Right atrium auricular region (tissue), 2 donors: Measurements from ENCODE around the gene BOD1. TPM values are rescaled to one million over a fixed set of nuclear protein-coding genes. Genes with fewer than 3 reads are reported as not detected.
A peak's percentile ranks its signal among the peaks of the same experiment; 100 is the strongest.

Experiments used
- DNase-seq: peaks from one replicate; pipeline ENCODE4 v3.0.0-alpha.2; 2019; ENCODE audit warnings: low spot score
- H3K27ac ChIP-seq, 2 donors: fragments of 200-600 bp; sonication (generic); 1 replicate in 1 of 2; 2 replicates in 1 of 2; pipeline ENCODE4 v1.5.1; 2016 to 2019
- H3K27me3 ChIP-seq, 2 donors: fragments of 200-600 bp; sonication (generic); one replicate each; pipeline versions ENCODE4 v1.5.1 to v1.6.0; 2017 to 2019
- H3K36me3 ChIP-seq: fragments of 200-600 bp; sonication (generic); one replicate; pipeline ENCODE4 v1.5.1; 2016
- H3K4me1 ChIP-seq, 2 donors: fragments of 200-600 bp; sonication (generic); one replicate each; pipeline versions ENCODE4 v1.5.1 to v1.6.0; 2017 to 2019
- H3K4me3 ChIP-seq, 2 donors: fragments of 200-600 bp; sonication (generic); 1 replicate in 1 of 2; 2 replicates in 1 of 2; pipeline ENCODE4 v1.5.1; 2017 to 2019; ENCODE audit warnings: mild to moderate bottlenecking in 1 of 2, moderate library complexity in 1 of 2
- H3K9me3 ChIP-seq, 2 donors: fragments of 200-600 bp; sonication (generic); one replicate each; pipeline ENCODE4 v1.5.1; 2019
- CTCF ChIP-seq, 2 donors: fragments of 200-600 bp; sonication (generic); IDR thresholded peaks; one replicate each; pipeline ENCODE4 v1.5.1; 2019; ENCODE audit warnings: antibody characterized with exemption in 2 of 2
- total RNA-seq, 2 donors: library from RNA; depleted of rRNA; stranded (reverse); fragments of >200 nt; gene quantifications; one replicate each; pipeline ENCODE4 v1.1.0, GENCODE V29; 2016

BOD1 gene
- total RNA-seq, 2 donors from 2014 or later, result 36.9 to 43.2 TPM

- H3K4me1 ChIP-seq, result no peaks in the 10 kb centered on the region
- no peak overlapping the region for H3K4me3 ChIP-seq
- H3K9me3 ChIP-seq, result no peaks in the 10 kb centered on the region
- no peak for TF ChIP-seq CTCF (IDR thresholded peaks at IDR 0.05)
- no peak for DNase-seq
- H3K27ac ChIP-seq, result no peak overlapping the region
- no peaks in the 10 kb centered on the region for H3K36me3 ChIP-seq
- H3K27me3 ChIP-seq, result no peaks in the 10 kb centered on the region
These were observed 27.5 kb upstream of the BOD1 start for GRCh38 chr5:173643964-173644363.

GRCh38 chr5:173642895-173643481 lies 26.5 kb upstream of the BOD1 start:
- Histone ChIP-seq H3K36me3 (no peaks in the 10 kb centered on the region), H3K27me3 (no peaks in the 10 kb centered on the region), H3K9me3 (no peaks in the 10 kb centered on the region), H3K27ac (no peak overlapping the region), H3K4me1 (no peaks in the 10 kb centered on the region), H3K4me3 (no peak overlapping the region)
- no peak for DNase-seq
- no peak for TF ChIP-seq CTCF (IDR thresholded peaks at IDR 0.05)

- DNase-seq, result no peak
- no peak overlapping the region for H3K27ac ChIP-seq
- H3K9me3 ChIP-seq, result no peaks in the 10 kb centered on the region
- H3K27me3 ChIP-seq, result no peaks in the 10 kb centered on the region
- no peak for TF ChIP-seq CTCF (IDR thresholded peaks at IDR 0.05)
- no peak overlapping the region for H3K4me3 ChIP-seq
- H3K36me3 ChIP-seq, result no peaks in the 10 kb centered on the region
- H3K4me1 ChIP-seq, result no peaks in the 10 kb centered on the region
These were observed 25.9 kb upstream of the BOD1 start for GRCh38 chr5:173642191-173642816.

- peak in 1 of 2 donors; percentile 14 for TF ChIP-seq CTCF (IDR thresholded peaks at IDR 0.05)
- Histone ChIP-seq H3K4me1 (no peaks in the 10 kb centered on the region), H3K4me3 (no peak overlapping the region), H3K27ac (no peak overlapping the region), H3K27me3 (no peaks in the 10 kb centered on the region), H3K36me3 (no peaks in the 10 kb centered on the region), H3K9me3 (no peaks in the 10 kb centered on the region)
- DNase-seq, result no peak
These were observed 23.8 kb upstream of the BOD1 start for GRCh38 chr5:173640156-173640804.

GRCh38 chr5:173638126-173639040 lies 21.9 kb upstream of the BOD1 start:
- H3K4me1 ChIP-seq, result no peaks in the 10 kb centered on the region
- no peak overlapping the region for H3K27ac ChIP-seq
- no peaks in the 10 kb centered on the region for H3K27me3 ChIP-seq
- H3K4me3 ChIP-seq, result no peak overlapping the region
- H3K36me3 ChIP-seq, result no peaks in the 10 kb centered on the region
- no peak for DNase-seq
- no peaks in the 10 kb centered on the region for H3K9me3 ChIP-seq
- no peak for TF ChIP-seq CTCF (IDR thresholded peaks at IDR 0.05)
